ENCODE data around the gene UCN3.

UCN3 gene

DNA sequence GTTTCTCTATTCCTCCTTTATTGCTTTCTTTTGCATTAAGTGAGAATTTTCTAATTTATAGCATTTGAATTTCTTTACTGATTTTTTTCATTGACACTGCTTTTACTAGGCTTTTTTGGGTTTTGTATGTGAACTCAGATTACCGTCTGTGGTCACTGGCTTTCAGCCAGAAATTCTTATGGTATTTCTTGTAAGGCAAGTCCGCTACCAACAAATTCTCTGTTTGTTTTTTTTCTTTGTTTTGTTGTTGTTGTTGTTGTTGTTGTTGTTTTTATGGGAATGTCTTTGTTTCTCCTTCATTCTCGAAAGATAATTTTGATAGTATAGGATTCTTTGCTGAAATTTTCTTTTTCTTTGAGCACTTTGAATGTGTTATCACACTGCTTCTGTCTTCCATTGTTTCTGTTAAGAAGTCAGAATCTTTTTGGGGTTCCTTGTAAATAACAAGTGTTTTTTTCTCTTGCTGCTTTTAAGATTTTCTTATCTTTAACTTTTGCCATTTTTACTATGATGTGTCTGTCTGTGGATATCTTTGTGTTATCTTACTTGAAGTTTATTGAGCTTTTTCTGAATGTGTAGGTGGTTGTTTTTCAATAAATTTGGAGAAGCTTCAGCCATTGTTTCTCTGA lies 54.8 kb downstream of the UCN3 start:
- Histone ChIP-seq H3K4me3 (ENCODE audit: insufficient read depth, low read depth, low read length, poor library complexity, severe bottlenecking) (no peak overlapping the region), H3K27ac (ENCODE audit: insufficient read depth, low read length, poor library complexity, severe bottlenecking) (no peak overlapping the region), H3K4me1 (ENCODE audit: control insufficient read depth, insufficient read depth, low read length, poor library complexity, severe bottlenecking) (no peaks in the 10 kb centered on the region), H3K9me3 (ENCODE audit: control insufficient read depth, low read length) (no peaks in the 10 kb centered on the region), H3K36me3 (ENCODE audit: control insufficient read depth, insufficient read depth, low read length) (no peaks in the 10 kb centered on the region), H3K27me3 (replicated peaks; ENCODE audit: control insufficient read depth, insufficient read depth, low read length, poor library complexity, severe bottlenecking) (no peaks in the 10 kb centered on the region)
- DNase-seq, result no peak

- no peaks in the 10 kb centered on the region for H3K36me3 ChIP-seq (ENCODE audit: control insufficient read depth, insufficient read depth, low read length)
- no peaks in the 10 kb centered on the region for H3K27me3 ChIP-seq (replicated peaks; ENCODE audit: control insufficient read depth, insufficient read depth, low read length, poor library complexity, severe bottlenecking)
- no peak overlapping the region for H3K4me3 ChIP-seq (ENCODE audit: insufficient read depth, low read depth, low read length, poor library complexity, severe bottlenecking)
- no peaks in the 10 kb centered on the region for H3K9me3 ChIP-seq (ENCODE audit: control insufficient read depth, low read length)
- H3K27ac ChIP-seq (ENCODE audit: insufficient read depth, low read length, poor library complexity, severe bottlenecking), result no peak overlapping the region
- DNase-seq, result no peak
- H3K4me1 ChIP-seq (ENCODE audit: control insufficient read depth, insufficient read depth, low read length, poor library complexity, severe bottlenecking), result no peaks in the 10 kb centered on the region
These were observed 59.0 kb downstream of the UCN3 start for GRCh38 chr10:5423771-5424170.
